H1 (cell line): Measurements from ENCODE around the gene GNS. TPM values are rescaled to one million over a fixed set of nuclear protein-coding genes. Genes with fewer than 3 reads are reported as not detected.

Experiments
- BACH1 ChIP-seq: IDR thresholded peaks from 2 replicates; pipeline ENCODE4 v1.6.1; 2012; ENCODE audit warnings: low read length, improper control_type of control experiment
- CEBPB ChIP-seq: IDR thresholded peaks from 2 replicates; pipeline ENCODE4 v1.6.1; 2012; ENCODE audit warnings: low read depth, low read length
- CREB1 ChIP-seq: IDR thresholded peaks from 2 replicates; pipeline ENCODE4 v1.6.1; 2012; ENCODE audit warnings: inconsistent platforms
- FOSL1 ChIP-seq: IDR thresholded peaks from 2 replicates; pipeline ENCODE4 v1.6.1; 2011; ENCODE audit warnings: mild to moderate bottlenecking, low read depth, low read length, moderate library complexity; ENCODE audit not compliant: insufficient read depth
- GTF2F1 ChIP-seq: IDR thresholded peaks from 2 replicates; pipeline ENCODE4 v1.6.1; 2012; ENCODE audit warnings: low read depth, low read length, improper control_type of control experiment, borderline replicate concordance
- JUND ChIP-seq: IDR thresholded peaks from 2 replicates; pipeline ENCODE4 v1.6.1; 2011; ENCODE audit warnings: mild to moderate bottlenecking, improper control_type of control experiment, low read length
- RNF2 ChIP-seq: fragments of 200-900, 300-1000 bp; sonication (generic); IDR thresholded peaks from 2 replicates; pipeline ENCODE4 v1.7.1; 2016; ENCODE audit warnings: borderline replicate concordance, low read depth, mild to moderate bottlenecking, antibody characterized with exemption, low read length; ENCODE audit not compliant: poor library complexity, severe bottlenecking; ENCODE audit errors: missing control alignments
- RXRA ChIP-seq: IDR thresholded peaks from 2 replicates; pipeline ENCODE4 v1.6.1; 2011; ENCODE audit warnings: low read depth, mild to moderate bottlenecking, low read length, moderate library complexity; ENCODE audit not compliant: insufficient read depth
- TCF12 ChIP-seq: IDR thresholded peaks from 2 replicates; pipeline ENCODE4 v1.6.1; 2011; ENCODE audit warnings: low read depth, mild to moderate bottlenecking, low read length
- polyA plus RNA-seq, 7 experiments: library from polyadenylated mRNA; depleted of rRNA in 3 of 7; stranded (reverse) in 5 of 7; unstranded in 2 of 7; fragments of >200 nt in 5 of 7; fragments of 200-250 nt in 2 of 7; gene quantifications; 1 replicate in 5 of 7; 2 replicates in 1 of 7; 4 replicates in 1 of 7; pipeline versions ENCODE4 v1.2.1 to v1.2.3, GENCODE V29; 2011 to 2013; ENCODE audit warnings: missing spikeins in 2 of 7, mixed read lengths in 2 of 7
- total RNA-seq: library from RNA; stranded (reverse); fragmentation: NEBNext Ultra II Directional; extraction: Animal tissue kit (Norgen Biotek cat#: 25700); gene quantifications from 2 replicates; pipeline ENCODE4 v1.2.1, GENCODE V29; 2021
- TF ChIP-seq, protein P1 (sequence below): IDR thresholded peaks from 2 replicates; pipeline ENCODE4 v1.6.1; 2011; ENCODE audit warnings: low read depth, mild to moderate bottlenecking, low read length; ENCODE audit not compliant: insufficient read depth

The GNS gene
- total and polyA plus RNA-seq, 2 of the 8 experiments (the other 6 are each of a cell fraction or from before 2014, with no cell fraction given), result 16.0 to 28.5 TPM

- no peak for TF ChIP-seq RXRA
- TF ChIP-seq CEBPB, result no peak
- no peak for TF ChIP-seq RNF2
- TF ChIP-seq CREB1, result peak; percentile 64
- TF ChIP-seq, protein P1, sequence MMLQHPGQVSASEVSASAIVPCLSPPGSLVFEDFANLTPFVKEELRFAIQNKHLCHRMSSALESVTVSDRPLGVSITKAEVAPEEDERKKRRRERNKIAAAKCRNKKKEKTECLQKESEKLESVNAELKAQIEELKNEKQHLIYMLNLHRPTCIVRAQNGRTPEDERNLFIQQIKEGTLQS, result peak; percentile 98
- TF ChIP-seq JUND, result no peak
- peak; percentile 69; the same call in 1 of the 2 replicates for TF ChIP-seq GTF2F1
- TF ChIP-seq BACH1, result no peak
- TF ChIP-seq TCF12, result no peak
- no peak for TF ChIP-seq FOSL1
These were observed at the start of gene GNS (continued) for GRCh38 chr12:64759035-64759894.
